Measurements from ENCODE around the gene KLHL40.

The KLHL40 gene

GRCh38 chr3:42666022-42666421 is 19.3 kb upstream of the KLHL40 start:
- TF ChIP-seq, protein P1, sequence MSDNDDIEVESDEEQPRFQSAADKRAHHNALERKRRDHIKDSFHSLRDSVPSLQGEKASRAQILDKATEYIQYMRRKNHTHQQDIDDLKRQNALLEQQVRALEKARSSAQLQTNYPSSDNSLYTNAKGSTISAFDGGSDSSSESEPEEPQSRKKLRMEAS (IDR thresholded peaks at IDR 0.05; ENCODE audit: low read depth, low read length): no peak
- no peak for TF ChIP-seq POLR2A (IDR thresholded peaks at IDR 0.05; ENCODE audit: extremely low read depth, insufficient read length)
- TF ChIP-seq MYC (IDR thresholded peaks at IDR 0.05; ENCODE audit: low read depth, low read length): no peak
- TF ChIP-seq, protein P2, sequence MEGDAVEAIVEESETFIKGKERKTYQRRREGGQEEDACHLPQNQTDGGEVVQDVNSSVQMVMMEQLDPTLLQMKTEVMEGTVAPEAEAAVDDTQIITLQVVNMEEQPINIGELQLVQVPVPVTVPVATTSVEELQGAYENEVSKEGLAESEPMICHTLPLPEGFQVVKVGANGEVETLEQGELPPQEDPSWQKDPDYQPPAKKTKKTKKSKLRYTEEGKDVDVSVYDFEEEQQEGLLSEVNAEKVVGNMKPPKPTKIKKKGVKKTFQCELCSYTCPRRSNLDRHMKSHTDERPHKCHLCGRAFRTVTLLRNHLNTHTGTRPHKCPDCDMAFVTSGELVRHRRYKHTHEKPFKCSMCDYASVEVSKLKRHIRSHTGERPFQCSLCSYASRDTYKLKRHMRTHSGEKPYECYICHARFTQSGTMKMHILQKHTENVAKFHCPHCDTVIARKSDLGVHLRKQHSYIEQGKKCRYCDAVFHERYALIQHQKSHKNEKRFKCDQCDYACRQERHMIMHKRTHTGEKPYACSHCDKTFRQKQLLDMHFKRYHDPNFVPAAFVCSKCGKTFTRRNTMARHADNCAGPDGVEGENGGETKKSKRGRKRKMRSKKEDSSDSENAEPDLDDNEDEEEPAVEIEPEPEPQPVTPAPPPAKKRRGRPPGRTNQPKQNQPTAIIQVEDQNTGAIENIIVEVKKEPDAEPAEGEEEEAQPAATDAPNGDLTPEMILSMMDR (IDR thresholded peaks at IDR 0.05; ENCODE audit: low read depth, low read length): no peak
- no peak overlapping the region for H3K4me3 ChIP-seq (ENCODE audit: low read depth, low read length)
- no peak for DNase-seq (ENCODE audit: low read depth)

- no peak for DNase-seq (ENCODE audit: low read depth)
- TF ChIP-seq MYC (IDR thresholded peaks at IDR 0.05; ENCODE audit: low read depth, low read length): no peak
- TF ChIP-seq, protein P2 (IDR thresholded peaks at IDR 0.05; ENCODE audit: low read depth, low read length): no peak
- TF ChIP-seq, protein P1 (IDR thresholded peaks at IDR 0.05; ENCODE audit: low read depth, low read length): no peak
- no peak for TF ChIP-seq POLR2A (IDR thresholded peaks at IDR 0.05; ENCODE audit: extremely low read depth, insufficient read length)
- H3K4me3 ChIP-seq (ENCODE audit: low read depth, low read length): no peak overlapping the region
These were observed 18.7 kb upstream of the KLHL40 start for GRCh38 chr3:42666577-42666998.

- TF ChIP-seq, protein P1 (IDR thresholded peaks at IDR 0.05; ENCODE audit: low read depth, low read length): no peak
- TF ChIP-seq, protein P2 (IDR thresholded peaks at IDR 0.05; ENCODE audit: low read depth, low read length): no peak
These were observed 18.2 kb upstream of the KLHL40 start for GRCh38 chr3:42667096-42667522.

DNA sequence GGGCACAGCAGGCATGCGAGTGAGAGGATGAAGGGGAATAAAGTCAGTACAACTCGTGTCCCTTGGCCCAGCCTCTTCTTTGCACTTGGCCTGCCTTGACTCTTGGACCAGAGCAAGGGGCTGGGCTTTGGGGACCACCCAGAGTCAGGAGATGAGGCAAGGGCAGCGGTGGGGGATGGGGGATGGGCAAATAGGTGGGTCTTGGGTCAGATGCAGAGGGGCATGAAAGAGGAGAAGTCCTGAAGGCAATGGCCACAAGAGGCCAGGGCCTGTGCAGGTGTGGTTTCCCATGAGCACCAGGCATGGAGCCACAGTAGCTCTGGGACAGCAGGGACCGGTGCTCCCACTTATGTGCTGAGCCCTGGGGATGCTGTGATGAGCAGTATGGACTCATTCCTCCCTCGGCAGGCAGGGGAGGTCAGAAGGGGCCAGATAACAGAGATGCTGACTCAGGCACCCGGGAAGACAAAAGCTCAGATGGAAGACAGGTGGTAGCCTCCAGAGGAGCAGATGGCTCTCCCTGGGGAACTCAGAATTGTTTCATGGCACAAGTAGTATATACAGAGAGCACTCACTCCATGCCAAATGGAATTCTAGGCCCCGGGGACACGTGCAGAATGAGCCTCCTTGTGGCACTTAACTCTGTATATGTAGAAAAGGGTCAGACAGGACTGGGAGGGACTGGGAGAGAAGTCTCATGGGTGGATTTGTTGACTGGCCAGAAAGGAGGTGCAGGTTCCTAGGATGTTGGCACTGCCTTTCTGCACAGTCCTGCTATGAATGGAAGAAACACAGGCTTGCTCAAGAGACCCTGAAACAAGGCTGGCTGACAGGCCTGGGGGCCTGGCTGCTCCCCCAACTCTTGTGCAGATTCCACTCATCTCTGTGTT is 17.6 kb upstream of the KLHL40 start:
- no peak overlapping the region for H3K4me3 ChIP-seq (ENCODE audit: low read depth, low read length)
- no peak for DNase-seq (ENCODE audit: low read depth)
- TF ChIP-seq POLR2A (IDR thresholded peaks at IDR 0.05; ENCODE audit: extremely low read depth, insufficient read length) (no peak), MYC (IDR thresholded peaks at IDR 0.05; ENCODE audit: low read depth, low read length) (no peak)

More at GRCh38 chr3:42667096-42667522, 18.2 kb upstream of the KLHL40 start:
- H3K4me3 ChIP-seq (ENCODE audit: low read depth, low read length): no peak overlapping the region
- no peak for DNase-seq (ENCODE audit: low read depth)

- DNase-seq (ENCODE audit: low read depth): no peak
- TF ChIP-seq, protein P1 (IDR thresholded peaks at IDR 0.05; ENCODE audit: low read depth, low read length): no peak
- TF ChIP-seq POLR2A (IDR thresholded peaks at IDR 0.05; ENCODE audit: extremely low read depth, insufficient read length) (no peak), MYC (IDR thresholded peaks at IDR 0.05; ENCODE audit: low read depth, low read length) (no peak)
- TF ChIP-seq, protein P2 (IDR thresholded peaks at IDR 0.05; ENCODE audit: low read depth, low read length): no peak
- H3K4me3 ChIP-seq (ENCODE audit: low read depth, low read length): no peak overlapping the region
These were observed 16.9 kb upstream of the KLHL40 start for GRCh38 chr3:42668413-42668760.

GRCh38 chr3:42668793-42669217 is 16.5 kb upstream of the KLHL40 start:
- TF ChIP-seq, protein P1 (IDR thresholded peaks at IDR 0.05; ENCODE audit: low read depth, low read length): no peak
- TF ChIP-seq POLR2A (IDR thresholded peaks at IDR 0.05; ENCODE audit: extremely low read depth, insufficient read length) (no peak), MYC (IDR thresholded peaks at IDR 0.05; ENCODE audit: low read depth, low read length) (no peak)
- TF ChIP-seq, protein P2 (IDR thresholded peaks at IDR 0.05; ENCODE audit: low read depth, low read length): no peak
- no peak overlapping the region for H3K4me3 ChIP-seq (ENCODE audit: low read depth, low read length)
- DNase-seq (ENCODE audit: low read depth): no peak

All from NB4 (cell line).